Putamen (tissue), 1 donor: ENCODE data around the gene PTPN22.

Source experiments
- DNase-seq: peaks from one replicate; pipeline ENCODE4 v3.0.0-alpha.2; 2016; ENCODE audit warnings: low spot score

The PTPN22 gene

DNA sequence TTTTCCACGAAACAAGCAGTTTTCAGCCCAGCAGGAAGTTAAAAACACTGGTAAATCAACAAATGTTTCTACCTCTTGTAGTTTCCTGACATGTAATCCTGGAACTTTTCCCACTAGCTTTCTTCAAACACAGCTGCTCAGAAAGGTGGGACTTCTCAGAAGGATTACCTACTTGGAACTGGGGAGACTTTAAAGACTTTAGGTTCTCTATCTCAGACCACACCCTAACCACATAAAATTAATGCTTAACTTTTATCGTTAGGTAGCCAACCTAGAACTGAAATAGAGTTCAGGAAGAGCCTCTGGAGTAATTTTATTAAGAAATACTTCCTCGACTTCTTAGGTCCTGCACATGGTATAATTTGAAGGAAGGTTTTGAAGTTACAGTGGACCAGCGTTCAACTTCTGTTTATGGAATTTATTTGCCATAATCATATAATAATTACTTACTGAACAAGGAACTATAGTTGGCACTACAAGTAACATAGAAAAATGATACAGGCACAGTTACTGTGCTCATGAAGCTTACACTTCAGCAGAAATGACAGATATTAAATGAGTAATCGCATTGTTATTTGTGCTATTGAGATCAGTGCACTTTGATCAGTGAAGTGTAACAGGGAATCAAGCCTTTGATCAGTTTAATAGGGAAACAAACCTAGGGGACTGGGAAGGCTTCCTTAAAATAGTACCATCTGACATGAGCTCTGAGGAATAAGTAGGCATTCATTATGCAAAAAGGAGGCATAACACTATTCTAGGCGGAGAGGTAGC, 16.1 kb upstream of the PTPN22 start, which contains the start of gene BCL2L15:
TSS of gene BCL2L15 (minus strand) at position 180 of the 774 bp plus-strand sequence. CDS start 206 bp downstream, outside the sequence.
- DNase-seq = no peak

DNA sequence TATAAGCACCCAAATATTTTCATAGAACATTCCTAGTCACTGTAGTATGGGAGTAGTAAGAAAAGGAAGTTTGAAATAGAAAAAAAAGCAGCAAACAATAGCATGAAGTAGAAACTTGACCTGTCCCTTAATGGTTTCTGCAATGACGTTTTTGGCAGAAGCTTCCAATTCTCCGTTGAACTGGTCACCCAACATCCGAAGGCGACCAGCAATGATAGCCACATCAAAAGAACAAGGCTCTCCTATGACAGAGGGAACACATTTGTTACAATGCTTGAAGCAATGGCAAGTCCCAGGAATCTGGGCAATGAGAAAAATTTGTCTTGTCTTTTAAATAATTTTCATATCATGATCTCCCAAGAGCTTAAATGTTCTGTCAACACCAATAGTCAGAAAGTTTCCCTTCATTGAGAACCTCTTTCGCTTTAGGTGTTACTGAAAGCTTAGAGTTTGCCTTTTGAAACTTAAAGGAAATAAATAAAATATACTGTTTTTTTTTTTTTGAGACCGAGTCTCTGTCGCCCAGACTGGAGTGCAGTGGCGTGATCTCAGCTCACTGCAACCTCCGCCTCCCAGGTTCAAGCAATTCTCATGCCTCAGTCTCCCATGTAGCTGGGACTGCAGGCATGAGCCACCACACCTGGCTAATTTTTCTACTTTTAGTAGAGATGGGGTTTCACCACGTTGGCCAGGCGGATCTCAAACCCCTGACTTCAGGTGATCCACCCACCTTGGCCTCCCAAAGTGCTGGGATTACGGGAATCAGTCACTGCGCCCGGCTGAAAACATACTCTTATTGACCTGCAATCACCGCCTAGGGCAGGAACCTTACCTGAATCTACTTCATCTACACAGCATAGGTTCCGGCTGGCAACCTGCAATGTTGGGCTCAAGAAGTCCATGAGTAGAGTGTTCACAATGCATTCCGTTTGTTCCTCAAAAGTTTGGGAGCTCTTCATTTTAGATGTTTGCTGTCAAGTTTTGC, 15.2 kb upstream of the PTPN22 start:
- DNase-seq = no peak

GRCh38 chr1:113881661-113882060, 10.1 kb upstream of the PTPN22 start:
- no peak for DNase-seq

DNA sequence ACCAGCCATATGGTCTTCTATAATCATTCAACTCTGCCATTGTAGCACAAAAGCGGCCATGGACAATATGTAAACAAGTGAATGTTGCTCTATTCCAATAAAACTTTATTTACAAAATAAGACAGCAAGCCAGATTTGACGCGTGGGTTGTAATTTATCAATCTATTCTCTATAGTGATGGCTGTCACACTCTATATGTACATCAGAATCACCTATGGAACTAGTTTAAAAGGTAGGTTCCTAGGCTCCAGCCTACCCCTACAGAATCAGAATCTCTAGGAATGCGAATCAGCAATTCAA, 8.2 kb upstream of the PTPN22 start:
- no peak for DNase-seq

DNA sequence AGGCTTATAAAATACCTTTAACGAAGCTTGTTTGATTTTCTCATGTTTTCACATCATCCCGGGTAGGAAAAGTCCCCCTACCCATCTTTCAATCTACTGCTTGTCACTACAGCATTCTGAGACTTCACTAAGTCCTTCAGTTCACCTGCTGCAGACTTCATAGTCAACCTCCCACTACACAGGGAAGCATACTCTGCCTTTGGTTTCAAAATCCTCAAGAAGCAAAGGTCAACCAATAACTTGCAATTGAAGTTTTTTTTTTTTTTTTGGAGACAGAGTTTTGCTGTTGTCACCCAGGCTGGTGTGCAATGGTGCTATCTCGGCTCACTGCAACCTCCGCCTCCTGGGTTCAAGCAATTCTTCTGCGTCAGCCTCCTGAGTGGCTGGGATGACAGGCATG, 4.7 kb upstream of the PTPN22 start:
- no peak for DNase-seq

DNA sequence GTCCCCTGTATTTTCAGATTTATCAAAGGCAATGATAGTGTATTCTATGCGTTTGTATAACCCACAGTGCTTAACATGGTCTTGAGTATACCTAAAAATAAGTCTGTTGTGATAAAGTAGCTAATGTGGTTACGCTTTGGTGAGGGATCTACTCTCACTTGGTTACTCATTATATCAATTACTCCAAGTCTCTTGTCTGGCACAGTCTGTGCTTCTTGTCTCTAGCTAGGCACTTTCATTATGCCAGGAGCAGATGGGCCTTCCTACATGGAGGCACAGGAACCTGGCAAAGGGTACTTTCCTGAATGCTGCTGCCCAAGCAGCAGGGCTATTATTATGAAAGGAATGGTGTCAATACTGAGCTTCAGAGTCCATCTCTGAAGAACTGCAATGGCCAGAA, 4.2 kb upstream of the PTPN22 start:
- DNase-seq = no peak

DNA sequence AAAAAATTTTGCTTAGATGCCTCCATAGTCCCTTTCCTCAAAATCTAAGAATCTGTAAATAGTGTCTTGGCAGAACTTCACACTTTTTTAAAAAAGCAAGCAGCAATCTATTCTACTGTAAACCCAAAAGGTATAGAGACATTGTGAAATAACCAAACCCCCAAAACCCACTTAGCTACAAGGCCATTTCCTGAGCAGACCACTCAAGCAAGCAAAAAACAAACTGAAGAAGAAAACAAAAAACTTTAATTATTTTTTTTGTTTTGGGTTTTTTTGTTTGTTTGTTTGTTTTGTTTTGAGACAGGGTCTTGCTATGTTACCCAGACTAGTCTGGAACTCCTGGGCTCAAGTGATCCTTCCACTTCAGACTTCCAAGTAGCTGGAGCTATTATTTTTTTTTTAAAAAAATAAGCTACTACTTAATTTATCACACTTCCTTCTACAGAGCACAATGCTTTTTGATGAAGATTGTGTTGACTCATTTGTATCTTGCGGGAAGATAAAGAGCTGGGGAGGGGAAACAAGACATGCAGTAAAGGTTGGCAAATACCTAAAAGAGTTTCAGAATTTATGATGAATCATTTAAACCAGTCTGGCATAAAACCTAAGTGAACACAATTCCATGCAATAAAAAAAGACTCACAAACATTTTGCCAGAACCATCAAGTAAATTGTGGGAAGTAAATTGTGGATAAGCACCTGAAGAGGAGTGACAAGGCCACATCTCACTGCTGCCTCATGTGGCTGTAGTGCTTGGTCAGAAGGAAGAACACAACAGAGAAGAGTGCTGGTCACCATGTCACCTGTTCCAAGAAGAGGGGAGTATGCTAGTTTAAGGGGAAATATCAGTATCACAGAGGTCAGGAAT, 2.7 kb upstream of the PTPN22 start:
- no peak for DNase-seq

DNA sequence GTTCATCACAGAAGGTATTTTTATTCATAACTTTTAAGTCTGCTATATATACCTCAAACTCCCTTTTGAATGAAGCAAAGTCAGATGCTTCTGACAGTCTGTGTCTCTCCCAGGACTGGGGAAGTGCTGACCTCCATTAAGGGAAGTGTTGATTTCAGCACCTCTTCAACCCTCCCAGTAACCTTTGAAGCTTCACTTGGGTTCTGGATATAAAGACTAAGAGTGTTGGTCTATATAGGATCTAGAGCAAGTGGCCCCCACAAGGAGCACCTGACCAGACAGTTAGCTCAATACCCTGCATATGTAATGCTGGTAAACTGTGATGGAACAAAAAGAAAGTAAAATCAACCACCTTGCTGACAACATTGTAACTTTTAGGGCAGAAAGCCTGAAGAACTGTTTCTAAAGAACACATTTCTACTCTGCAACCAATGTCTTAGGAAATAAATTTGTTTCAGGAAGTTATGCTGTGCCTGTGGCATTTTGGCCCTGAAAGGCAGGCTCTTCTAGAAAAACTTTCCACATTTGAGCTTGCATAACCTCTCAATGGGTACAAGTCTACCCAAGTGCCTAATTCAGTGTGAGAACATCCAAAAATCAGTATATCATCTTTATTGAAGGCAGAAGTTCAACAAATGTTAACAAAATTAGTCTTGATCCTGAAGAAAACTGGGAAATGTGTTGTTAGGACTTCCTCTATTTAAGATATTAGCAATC, 865 bp upstream of the PTPN22 start:
- no peak for DNase-seq

GRCh38 chr1:113870778-113871177, 734 bp downstream of the PTPN22 start:
- DNase-seq = no peak

DNA sequence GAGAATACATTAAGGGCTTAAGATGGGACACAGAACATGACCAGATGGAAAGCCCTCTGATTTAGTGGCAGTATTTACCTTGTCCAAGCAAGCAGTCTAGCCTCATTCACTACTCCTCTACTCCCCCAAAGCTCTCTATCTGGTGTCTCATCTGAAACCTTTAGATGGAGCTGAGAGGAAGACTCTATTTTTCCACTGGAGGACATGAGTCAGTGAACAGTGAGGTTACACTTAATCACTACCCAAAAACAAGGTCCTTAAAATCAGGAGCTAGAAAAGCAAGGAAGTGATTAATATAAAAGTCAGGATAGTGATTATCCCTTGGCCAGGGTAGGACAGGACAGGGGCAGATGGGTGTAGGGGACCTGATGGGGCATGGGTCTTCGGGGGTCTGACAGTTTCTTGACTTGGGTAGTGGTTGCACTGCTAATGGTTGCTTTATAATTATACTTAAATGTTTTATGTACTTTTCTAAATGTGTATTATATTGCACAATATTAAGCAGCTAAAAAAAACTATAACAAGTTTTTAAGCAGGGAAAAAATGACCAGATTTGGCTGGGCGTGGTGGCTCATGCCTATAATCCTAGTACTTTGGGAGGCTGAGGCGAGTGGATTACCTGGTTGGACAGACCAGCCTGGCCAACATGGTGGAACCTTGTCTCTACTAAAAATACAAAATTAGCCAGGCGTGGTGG, 3.0 kb downstream of the PTPN22 start:
- DNase-seq = no peak

DNA sequence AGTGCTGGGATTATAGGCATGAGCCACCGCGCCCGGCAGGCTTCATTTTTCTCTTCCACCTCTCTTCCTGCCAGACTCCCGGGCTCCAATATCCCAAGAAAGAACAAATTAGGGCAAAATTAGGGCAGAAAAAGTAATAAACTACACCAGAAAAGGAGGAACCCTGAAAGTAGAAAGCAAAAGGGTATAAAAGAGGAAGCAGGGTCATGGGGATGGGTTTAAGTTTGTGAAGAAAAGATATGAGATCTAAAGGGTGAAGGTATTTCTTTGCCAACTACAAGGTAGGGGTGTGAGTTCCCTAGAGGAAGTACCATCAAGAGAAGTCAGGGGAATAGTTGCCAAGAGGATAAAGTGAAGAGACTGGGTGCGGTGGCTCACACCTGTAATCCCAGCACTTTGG, 9.9 kb downstream of the PTPN22 start:
- no peak for DNase-seq

GRCh38 chr1:113860891-113861290, 10.6 kb downstream of the PTPN22 start:
- no peak for DNase-seq

- no peak for DNase-seq
These were observed 11.9 kb downstream of the PTPN22 start for GRCh38 chr1:113859478-113860175.

- DNase-seq = no peak
These were observed 12.5 kb downstream of the PTPN22 start for GRCh38 chr1:113858982-113859381.

- no peak for DNase-seq
These were observed 13.1 kb downstream of the PTPN22 start for GRCh38 chr1:113858418-113858817.

GRCh38 chr1:113857776-113858175, 13.7 kb downstream of the PTPN22 start:
- DNase-seq = no peak

DNA sequence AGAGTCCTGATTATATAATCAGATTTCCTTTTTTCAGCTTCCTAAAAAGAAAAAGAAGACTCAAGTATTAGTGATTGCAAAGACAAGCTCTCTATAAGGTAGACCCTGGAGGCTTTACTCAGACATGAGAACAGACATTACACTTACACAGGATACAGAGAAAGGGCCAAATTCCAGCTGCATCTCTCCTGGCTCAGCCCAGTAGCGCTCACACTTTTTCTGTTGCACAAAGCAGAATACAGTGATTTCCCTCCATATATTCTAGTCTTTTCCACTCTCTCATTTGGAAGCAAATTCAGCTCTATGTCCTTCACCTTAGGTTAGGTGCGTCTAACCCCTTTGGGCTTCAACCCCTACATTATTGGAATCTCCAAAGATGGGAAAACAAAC, 15.1 kb downstream of the PTPN22 start:
- DNase-seq = no peak

DNA sequence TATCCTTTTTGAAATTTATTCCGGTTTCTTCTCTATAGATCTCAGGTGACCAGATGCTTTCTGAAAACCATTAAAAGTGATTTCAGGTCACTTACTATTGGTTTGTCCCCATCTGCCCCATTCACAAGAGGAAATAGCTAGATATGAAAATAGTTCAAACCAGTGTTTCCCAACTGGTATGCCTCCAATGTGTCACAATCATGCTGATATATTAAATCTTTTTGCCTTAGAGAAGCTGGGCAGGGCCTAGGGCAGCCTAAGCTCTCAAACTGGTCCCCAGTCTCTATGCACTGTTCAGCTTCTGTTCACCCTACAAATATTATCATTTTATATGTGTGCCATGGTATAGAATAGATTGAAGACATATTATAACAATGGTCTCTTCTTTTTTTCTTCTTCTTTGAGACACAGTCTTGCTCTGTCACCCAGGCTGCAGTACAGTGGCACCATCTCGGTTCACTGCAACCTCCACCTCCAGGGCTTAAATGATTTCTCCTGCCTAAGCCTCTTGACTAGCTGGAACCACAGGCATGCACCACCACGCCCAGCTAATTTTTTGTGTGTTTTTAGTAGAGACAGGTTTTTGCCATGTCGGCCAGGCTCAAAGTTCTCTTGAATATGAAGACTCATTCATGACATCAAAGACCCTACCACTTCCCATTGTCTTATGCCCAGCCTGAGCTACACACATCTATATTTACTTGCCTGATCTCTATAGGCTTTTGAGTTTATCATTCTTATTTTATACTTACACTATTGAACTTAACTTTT, 15.7 kb downstream of the PTPN22 start:
- DNase-seq = no peak

- DNase-seq = no peak
These were observed 17.3 kb downstream of the PTPN22 start for GRCh38 chr1:113854234-113854633.
